SK-N-SH (cell line): ENCODE data around the gene PRR18. TPM values are rescaled to one million over a fixed set of nuclear protein-coding genes. Genes with fewer than 3 reads are reported as not detected.

Experiments
- CTCF ChIA-PET: fragments of 300-600, 350-600 bp; formaldehyde crosslinking; extraction: SDS; loops from one replicate; lab custom pipeline; 2021; lab: Yijun Ruan, JAX
- POLR2A ChIA-PET: fragments of 350-600 bp; sonication (Branson Sonifier 250); formaldehyde crosslinking; extraction: SDS; loops from one replicate; lab custom pipeline; 2020; ENCODE audit warnings: antibody characterized with exemption, inconsistent platforms; lab: Yijun Ruan, JAX
- DNase-seq: peaks from one replicate; pipeline ENCODE4 v3.0.0; 2012
- H2AFZ ChIP-seq: fragments of 200-600 bp; sonication (generic); 2 replicates; pipeline ENCODE4 v1.8.1; 2016; ENCODE audit warnings: antibody characterized with exemption, mild to moderate bottlenecking, low read depth
- H3F3A ChIP-seq: fragments of 200-600 bp; sonication (generic); replicated peaks from 2 replicates; pipeline ENCODE3; 2016; ENCODE audit warnings: antibody characterized with exemption, mild to moderate bottlenecking; ENCODE audit not compliant: insufficient read depth
- H3K27ac ChIP-seq, 2 experiments: fragments of 200-500 bp in 1 of 2; fragments of 200-600 bp in 1 of 2; sonication (Bioruptor generic) in 1 of 2; sonication (generic), shearing (Covaris generic) in 1 of 2; 2 replicates each; pipeline versions ENCODE4 v1.5.1 to v1.6.1; 2014 to 2016; ENCODE audit warnings: low read depth in 2 of 2, inconsistent platforms in 1 of 2, low read length in 1 of 2, mild to moderate bottlenecking in 1 of 2, mixed read lengths in 1 of 2
- H3K27me3 ChIP-seq: fragments of 200-600 bp; sonication (generic), shearing (Covaris generic); 2 replicates; pipeline ENCODE4 v1.6.1; 2016; ENCODE audit warnings: mixed run types; ENCODE audit not compliant: insufficient read depth
- H3K36me3 ChIP-seq, 2 experiments: fragments of 200-500 bp in 1 of 2; fragments of 200-600 bp in 1 of 2; sonication (Bioruptor generic) in 1 of 2; sonication (generic) in 1 of 2; replicated peaks in 1 of 2; 2 replicates each; pipeline versions ENCODE3 to v1.5.1; 2014 to 2016; ENCODE audit warnings: low read length in 1 of 2, mild to moderate bottlenecking in 1 of 2; ENCODE audit not compliant: insufficient read depth in 2 of 2, control insufficient read depth in 1 of 2
- H3K4me1 ChIP-seq, 2 experiments: fragments of 200-500 bp in 1 of 2; fragments of 200-600 bp in 1 of 2; sonication (Bioruptor generic) in 1 of 2; sonication (generic), shearing (Covaris generic) in 1 of 2; 2 replicates each; pipeline versions ENCODE4 v1.5.1 to v1.6.1; 2014 to 2016; ENCODE audit warnings: low read depth in 1 of 2, low read length in 1 of 2, mixed run types in 1 of 2; ENCODE audit not compliant: insufficient read depth in 2 of 2, control insufficient read depth in 1 of 2
- H3K4me2 ChIP-seq: fragments of 200-600 bp; sonication (generic), shearing (Covaris generic); 2 replicates; pipeline ENCODE4 v1.6.1; 2017; ENCODE audit warnings: mixed run types
- H3K4me3 ChIP-seq, 2 experiments: fragments of 200-500 bp in 1 of 2; fragments of 200-600 bp in 1 of 2; sonication (Bioruptor generic) in 1 of 2; sonication (generic), shearing (Covaris generic) in 1 of 2; 2 replicates each; pipeline versions ENCODE4 v1.5.1 to v1.8.1; 2014 to 2016; ENCODE audit warnings: low read depth in 2 of 2, inconsistent platforms in 1 of 2, low read length in 1 of 2, mild to moderate bottlenecking in 1 of 2, mixed read lengths in 1 of 2, moderate library complexity in 1 of 2
- H3K79me2 ChIP-seq: fragments of 200-600 bp; sonication (generic); 2 replicates; pipeline ENCODE4 v1.8.1; 2017; ENCODE audit warnings: mild to moderate bottlenecking; ENCODE audit not compliant: insufficient read depth
- H3K9ac ChIP-seq: fragments of 200-600 bp; sonication (generic); 2 replicates; pipeline ENCODE4 v1.6.1; 2017; ENCODE audit warnings: mixed run types
- H3K9me2 ChIP-seq: fragments of 200-600 bp; sonication (generic); 2 replicates; pipeline ENCODE4 v1.6.1; 2017; ENCODE audit warnings: mixed run types
- H3K9me3 ChIP-seq: fragments of 200-600 bp; sonication (generic); 2 replicates; pipeline ENCODE4 v1.6.1; 2017; ENCODE audit warnings: mixed run types, mild to moderate bottlenecking, moderate library complexity
- H4K20me1 ChIP-seq: fragments of 200-600 bp; sonication (generic); 2 replicates; pipeline ENCODE4 v1.6.1; 2017; ENCODE audit warnings: mild to moderate bottlenecking, mixed run types; ENCODE audit not compliant: insufficient read depth
- ELF1 ChIP-seq: IDR thresholded peaks from 2 replicates; pipeline ENCODE4 v1.4.0; 2012
- FOXM1 ChIP-seq: IDR thresholded peaks from 2 replicates; pipeline ENCODE4 v1.4.0; 2012; ENCODE audit warnings: low read depth, mild to moderate bottlenecking
- GATA2 ChIP-seq: sonication (generic); formaldehyde crosslinking; IDR thresholded peaks from 2 replicates; pipeline ENCODE4 v1.5.0; 2020; ENCODE audit warnings: mild to moderate bottlenecking, missing genetic modification reagents
- NFIC ChIP-seq: IDR thresholded peaks from 2 replicates; pipeline ENCODE4 v1.4.0; 2012; ENCODE audit warnings: borderline replicate concordance
- RAD21 ChIP-seq: IDR thresholded peaks from 2 replicates; pipeline ENCODE4 v1.6.1; 2012; ENCODE audit warnings: mild to moderate bottlenecking, low read length
- RCOR1 ChIP-seq: fragments of 150-350 bp; IDR thresholded peaks from 2 replicates; pipeline ENCODE4 v1.6.1; 2017; ENCODE audit warnings: antibody characterized with exemption, low read length
- RFX5 ChIP-seq: IDR thresholded peaks from 2 replicates; pipeline ENCODE4 v1.6.1; 2012; ENCODE audit warnings: mild to moderate bottlenecking, improper control_type of control experiment, low read length
- RXRA ChIP-seq: IDR thresholded peaks from 2 replicates; pipeline ENCODE4 v1.4.0; 2012; ENCODE audit warnings: low read depth, mild to moderate bottlenecking, borderline replicate concordance
- SIN3A ChIP-seq: IDR thresholded peaks from 2 replicates; pipeline ENCODE4 v1.6.1; 2012; ENCODE audit warnings: low read depth, mild to moderate bottlenecking, low read length, moderate library complexity, borderline replicate concordance
- TAF1 ChIP-seq: IDR thresholded peaks from 2 replicates; pipeline ENCODE4 v1.6.1; 2012; ENCODE audit warnings: low read depth, mild to moderate bottlenecking, low read length, moderate library complexity, borderline replicate concordance
- USF2 ChIP-seq: fragments of 150-350 bp; IDR thresholded peaks from 2 replicates; pipeline ENCODE4 v1.6.1; 2017; ENCODE audit warnings: antibody characterized with exemption, low read length, low read depth, borderline replicate concordance
- ZBTB33 ChIP-seq: IDR thresholded peaks from 2 replicates; pipeline ENCODE4 v1.4.0; 2012; ENCODE audit warnings: low read depth, borderline replicate concordance
- WGBS: methylation state at CpG from one replicate; pipeline ENCODE4 v1.1.6; 2017; ENCODE audit warnings: low lambda C conversion rate; 5-methylcytosine and 5-hydroxymethylcytosine counted together
- polyA plus RNA-seq, 3 experiments: library from polyadenylated mRNA; depleted of rRNA; stranded (reverse); fragments of >200 nt; gene quantifications; 2 replicates each; pipeline ENCODE4 v1.2.3, GENCODE V29; 2012

The PRR18 gene
- polyA plus RNA-seq, 1 of the 3 experiments (the other 2 are of a cell fraction), result 0.02 TPM

- 96% methylated on average over 6 of the region's 6 CpGs for WGBS
Measured at GRCh38 chr6:166325383-166326042, 17.3 kb upstream of the PRR18 start.

GRCh38 chr6:166323395-166323794 lies 15.2 kb upstream of the PRR18 start:
- H4K20me1 ChIP-seq, result peaks cover 9% of the 10 kb centered on the region
- ChIA-PET POLR2A (no interaction called here), CTCF (interaction anchor here (1.2 to 1.4 kb wide), 3 partner anchors 10 to 77 kb away, joined by 3 to 10 read pairs (median 3); partner anchors contain the start of gene PRR18)
- H3F3A ChIP-seq, result peaks cover 5% of the 10 kb centered on the region
- peaks cover 0 to 3% of the 10 kb centered on the region in 2 experiments; a peak in 2 of 4 replicates for H3K4me1 ChIP-seq
- H3K27ac ChIP-seq, result no peak overlapping the region
- no peaks in the 10 kb centered on the region for H3K9me3 ChIP-seq
- H3K9ac ChIP-seq, result no peak overlapping the region
- H3K9me2 ChIP-seq, result no peaks in the 10 kb centered on the region
- no peak overlapping the region for H2AFZ ChIP-seq
- no peak for TF ChIP-seq RCOR1
- no peak for TF ChIP-seq RFX5
- no peak for TF ChIP-seq TAF1
- TF ChIP-seq RAD21, result no peak
- no peak for TF ChIP-seq NFIC
- TF ChIP-seq FOXM1, result no peak
- no peak for TF ChIP-seq ELF1
- TF ChIP-seq SIN3A, result no peak
- TF ChIP-seq, all 33 proteins: peak for 0
- H3K79me2 ChIP-seq, result peaks cover 15% of the 10 kb centered on the region
- no peak for DNase-seq
- H3K27me3 ChIP-seq, result no peaks in the 10 kb centered on the region
- WGBS, result 93% methylated on average over 5 of the region's 5 CpGs
- no peak overlapping the region for H3K4me3 ChIP-seq
- H3K4me2 ChIP-seq, result no peak overlapping the region
- H3K36me3 ChIP-seq, result peaks cover 55 to 66% of the 10 kb centered on the region in 2 experiments

More at GRCh38 chr6:166325383-166326042, 17.3 kb upstream of the PRR18 start:
- Histone ChIP-seq H3K9me3 (no peaks in the 10 kb centered on the region), H4K20me1 (peaks cover 25% of the 10 kb centered on the region), H3K9ac (no peak overlapping the region), H3K27me3 (no peaks in the 10 kb centered on the region), H3F3A (peaks cover 10% of the 10 kb centered on the region), H3K4me3 (no peak overlapping the region), H2AFZ (no peak overlapping the region), H3K27ac (no peak overlapping the region), H3K9me2 (no peaks in the 10 kb centered on the region), H3K4me1 (peaks cover 0 to 4% of the 10 kb centered on the region in 2 experiments; a peak in 2 of 4 replicates), H3K79me2 (peaks cover 36% of the 10 kb centered on the region), H3K36me3 (peaks cover 51 to 66% of the 10 kb centered on the region in 2 experiments), H3K4me2 (no peak overlapping the region)
- ChIA-PET CTCF (interaction anchor here (0.6 to 3.3 kb wide), 4 partner anchors 12 to 75 kb away, joined by 3 to 17 read pairs (median 8); no protein-coding TSS in a partner anchor), POLR2A (no interaction called here)
- TF ChIP-seq RXRA, result no peak
- no peak for TF ChIP-seq GATA2 (CRISPR knock-in tag)
- TF ChIP-seq USF2, result no peak
- TF ChIP-seq ZBTB33, result no peak
- no peak for DNase-seq
